ENCODE results near the gene C15orf61.

Gene C15orf61

GRCh38 chr15:67515557-67515956 is 5.4 kb upstream of the C15orf61 start:
- Histone ChIP-seq H3K27me3 (ENCODE audit: low read depth, low read length) (no peaks in the 10 kb centered on the region), H3K4me1 (ENCODE audit: low read length) (peaks cover 4% of the 10 kb centered on the region; the same call in 1 of the 2 replicates), H3K9me3 (ENCODE audit: insufficient read depth, low read length) (no peaks in the 10 kb centered on the region), H3K9ac (ENCODE audit: low read length) (no peak overlapping the region), H3K27ac (ENCODE audit: low read length) (no peak overlapping the region), H3K4me2 (ENCODE audit: low read length) (no peak overlapping the region), H3K79me2 (ENCODE audit: low read length) (peaks cover 4% of the 10 kb centered on the region; the same call in 1 of the 2 replicates), H3K36me3 (replicated peaks; ENCODE audit: low read depth, low read length) (peaks cover 5% of the 10 kb centered on the region), H3K4me3 (ENCODE audit: low read length) (no peak overlapping the region), H2AFZ (ENCODE audit: low read depth, low read length) (no peak overlapping the region), H4K20me1 (ENCODE audit: insufficient read depth, low read length) (no peaks in the 10 kb centered on the region)
- TF ChIP-seq CTCF (IDR thresholded peaks at IDR 0.05; ENCODE audit: low read depth, low read length) (no peak), EZH2phosphoT487 (IDR thresholded peaks at IDR 0.05; ENCODE audit: low read depth) (no peak)

GRCh38 chr15:67520321-67521028 is 456 bp upstream of the C15orf61 start:
- peak overlapping the region; percentile 85 for H2AFZ ChIP-seq (ENCODE audit: low read depth, low read length)
- no peak for TF ChIP-seq EZH2phosphoT487 (IDR thresholded peaks at IDR 0.05; ENCODE audit: low read depth)
- no peak for TF ChIP-seq CTCF (IDR thresholded peaks at IDR 0.05; ENCODE audit: low read depth, low read length)
- H3K4me3 ChIP-seq (ENCODE audit: low read length), result peak overlapping the region; percentile 79
- no peaks in the 10 kb centered on the region for H3K36me3 ChIP-seq (replicated peaks; ENCODE audit: low read depth, low read length)
- H3K9me3 ChIP-seq (ENCODE audit: insufficient read depth, low read length), result no peaks in the 10 kb centered on the region
- peak overlapping the region; percentile 65 for H3K9ac ChIP-seq (ENCODE audit: low read length)
- H3K4me1 ChIP-seq (ENCODE audit: low read length), result peaks cover 23% of the 10 kb centered on the region
- peak overlapping the region; percentile 32 for H3K27ac ChIP-seq (ENCODE audit: low read length)
- H3K27me3 ChIP-seq (ENCODE audit: low read depth, low read length), result no peaks in the 10 kb centered on the region
- H3K4me2 ChIP-seq (ENCODE audit: low read length), result peak overlapping the region; percentile 97
- H4K20me1 ChIP-seq (ENCODE audit: insufficient read depth, low read length), result peaks cover 7% of the 10 kb centered on the region
- H3K79me2 ChIP-seq (ENCODE audit: low read length), result peaks cover 46% of the 10 kb centered on the region

- H2AFZ ChIP-seq (ENCODE audit: low read depth, low read length), result peak overlapping the region; percentile 69; the same call in 1 of the 2 replicates
- peaks cover 48% of the 10 kb centered on the region for H3K79me2 ChIP-seq (ENCODE audit: low read length)
Observed at GRCh38 chr15:67521783-67522568, 1.0 kb downstream of the C15orf61 start.

More at GRCh38 chr15:67521783-67522568, 1.0 kb downstream of the C15orf61 start:
- peak overlapping the region; percentile 93 for H3K9ac ChIP-seq (ENCODE audit: low read length)
- peak overlapping the region; percentile 81 for H3K27ac ChIP-seq (ENCODE audit: low read length)
- TF ChIP-seq CTCF (IDR thresholded peaks at IDR 0.05; ENCODE audit: low read depth, low read length) (no peak; the same call in 1 of the 2 replicates), EZH2phosphoT487 (IDR thresholded peaks at IDR 0.05; ENCODE audit: low read depth) (no peak)
- peak overlapping the region; percentile 76 for H3K4me2 ChIP-seq (ENCODE audit: low read length)
- H3K9me3 ChIP-seq (ENCODE audit: insufficient read depth, low read length), result no peaks in the 10 kb centered on the region
- H3K4me3 ChIP-seq (ENCODE audit: low read length), result peak overlapping the region; percentile 79
- H4K20me1 ChIP-seq (ENCODE audit: insufficient read depth, low read length), result peaks cover 7% of the 10 kb centered on the region
- H3K4me1 ChIP-seq (ENCODE audit: low read length), result peaks cover 23% of the 10 kb centered on the region
- H3K27me3 ChIP-seq (ENCODE audit: low read depth, low read length), result no peaks in the 10 kb centered on the region
- no peaks in the 10 kb centered on the region for H3K36me3 ChIP-seq (replicated peaks; ENCODE audit: low read depth, low read length)

Data from OCI-LY3 (cell line).